ELR (cell line): ENCODE measurements around the gene RIN3.

Source experiments
- DNase-seq: peaks from one replicate; pipeline ENCODE4 v3.0.0-alpha.2; 2015; ENCODE audit warnings: low read depth

Gene RIN3

GRCh38 chr14:92600318-92601053 is 86.9 kb downstream of the RIN3 start:
- peak; percentile 94 for DNase-seq

DNA sequence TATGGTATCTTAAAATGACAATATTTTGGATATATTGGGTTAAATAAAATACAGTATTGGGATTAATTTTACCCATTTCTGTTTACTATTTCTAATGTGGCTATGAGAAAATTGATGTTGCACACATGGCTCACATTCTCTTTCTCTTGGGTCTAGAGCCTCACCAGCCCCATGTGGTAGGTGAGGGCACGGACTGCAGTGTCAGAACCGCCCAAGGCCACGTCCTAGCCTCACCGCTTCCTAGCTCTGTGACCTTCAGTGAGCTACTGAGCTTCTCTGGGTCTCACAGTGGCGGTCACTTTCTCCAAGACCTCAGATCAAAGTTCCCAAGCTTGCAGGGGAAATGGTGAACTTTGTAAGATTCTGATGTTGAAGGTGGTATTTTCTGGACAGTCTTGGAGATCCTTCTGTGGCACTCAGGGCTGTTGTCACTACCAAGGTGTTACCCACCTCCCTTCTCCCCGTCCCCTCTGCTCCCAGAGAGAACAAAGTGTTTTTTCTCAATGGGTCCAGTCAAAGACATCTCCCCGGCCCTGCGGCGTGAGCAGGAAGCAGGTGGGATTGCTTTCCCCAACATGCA is 87.6 kb downstream of the RIN3 start:
- DNase-seq: no peak

GRCh38 chr14:92601757-92602417 is 88.3 kb downstream of the RIN3 start:
- DNase-seq: no peak

DNA sequence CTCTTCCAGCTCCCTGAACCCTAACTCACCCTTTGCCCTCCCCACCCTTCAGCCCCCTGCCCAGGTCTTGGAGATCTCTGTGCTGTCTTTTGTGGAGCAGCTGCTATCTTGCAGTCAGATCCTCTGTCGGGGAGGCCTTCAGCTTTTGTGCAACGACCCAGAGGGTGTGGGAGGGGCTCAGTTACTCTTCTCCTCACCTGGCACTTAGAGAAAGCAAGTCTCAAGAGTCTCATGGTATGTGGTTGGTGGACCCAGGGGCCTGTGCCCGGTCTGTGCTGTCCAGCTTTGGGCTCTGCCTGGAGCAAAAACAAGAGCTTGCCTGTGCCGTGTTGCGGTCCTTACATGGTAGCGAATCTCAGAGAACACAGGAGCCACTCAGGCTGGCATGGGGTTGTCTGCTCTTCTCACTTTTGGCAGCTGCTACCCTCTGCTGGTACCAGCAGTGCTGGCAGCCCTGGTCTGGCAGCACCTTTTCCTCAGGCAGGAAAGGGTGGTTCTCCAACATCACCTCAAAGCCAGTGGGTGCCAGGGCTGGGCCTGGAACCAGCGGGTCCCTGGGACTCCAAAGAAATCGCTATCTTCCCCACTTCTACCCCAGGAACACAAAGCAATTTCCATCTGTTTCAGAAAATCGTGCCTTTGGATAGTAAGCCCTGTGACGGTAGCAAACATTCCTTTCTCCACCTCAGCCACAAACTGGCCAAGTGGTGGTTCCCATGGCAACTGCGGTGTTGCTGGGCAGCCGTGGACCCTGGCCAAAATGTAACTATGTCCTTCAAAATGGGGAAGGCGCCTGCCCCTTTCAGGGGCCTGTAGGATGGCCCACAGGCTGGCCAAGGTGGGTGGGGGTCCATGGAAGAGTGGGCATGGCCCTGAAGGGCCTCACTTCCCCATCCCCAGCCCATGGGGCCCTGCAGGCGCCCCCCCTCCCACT is 90.0 kb downstream of the RIN3 start:
- no peak for DNase-seq

- no peak for DNase-seq
Measured at GRCh38 chr14:92605274-92605940, 91.8 kb downstream of the RIN3 start.

- DNase-seq: no peak
Measured at GRCh38 chr14:92607251-92607650, 93.7 kb downstream of the RIN3 start.

GRCh38 chr14:92607702-92608429 is 94.3 kb downstream of the RIN3 start:
- peak; percentile 64 for DNase-seq

- no peak for DNase-seq
Measured at GRCh38 chr14:92609955-92610354, 96.4 kb downstream of the RIN3 start.

GRCh38 chr14:92610849-92611271 is 97.3 kb downstream of the RIN3 start:
- no peak for DNase-seq

DNA sequence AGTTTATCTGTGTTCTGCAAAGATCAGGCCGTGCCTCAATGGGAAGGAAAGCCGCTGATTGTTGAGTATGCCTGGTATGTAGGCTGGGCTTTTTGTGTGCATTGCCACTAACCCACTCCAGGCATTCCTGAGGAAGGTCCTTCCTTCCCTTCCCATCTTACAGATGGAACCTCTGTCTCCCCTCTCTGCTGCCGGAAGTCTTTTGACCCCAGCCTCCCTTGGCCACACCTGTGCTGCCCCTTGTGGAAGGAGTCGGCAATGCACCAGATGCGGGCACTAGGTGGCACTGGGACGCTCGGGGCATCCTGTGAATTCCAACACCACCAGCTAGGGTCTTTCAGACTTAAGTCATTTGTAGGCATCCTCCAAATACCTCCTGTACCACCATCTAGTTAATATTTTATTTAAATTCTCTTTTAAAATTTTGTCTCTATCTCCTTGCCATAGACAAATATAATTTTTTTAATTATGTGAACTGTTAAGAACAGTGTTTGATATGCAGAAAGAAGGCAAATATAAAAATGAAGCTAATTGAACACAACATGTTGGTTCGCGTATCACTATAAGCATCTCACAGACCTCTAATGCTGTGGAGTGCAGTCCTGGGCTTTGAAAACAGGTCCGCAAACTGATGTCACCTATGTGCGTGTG is 99.6 kb downstream of the RIN3 start:
- DNase-seq: peak; percentile 57

GRCh38 chr14:92613681-92614260 is 100.2 kb downstream of the RIN3 start:
- no peak for DNase-seq

GRCh38 chr14:92615451-92615850 is 101.9 kb downstream of the RIN3 start:
- no peak for DNase-seq

GRCh38 chr14:92616178-92616577 is 102.6 kb downstream of the RIN3 start:
- DNase-seq: no peak

DNA sequence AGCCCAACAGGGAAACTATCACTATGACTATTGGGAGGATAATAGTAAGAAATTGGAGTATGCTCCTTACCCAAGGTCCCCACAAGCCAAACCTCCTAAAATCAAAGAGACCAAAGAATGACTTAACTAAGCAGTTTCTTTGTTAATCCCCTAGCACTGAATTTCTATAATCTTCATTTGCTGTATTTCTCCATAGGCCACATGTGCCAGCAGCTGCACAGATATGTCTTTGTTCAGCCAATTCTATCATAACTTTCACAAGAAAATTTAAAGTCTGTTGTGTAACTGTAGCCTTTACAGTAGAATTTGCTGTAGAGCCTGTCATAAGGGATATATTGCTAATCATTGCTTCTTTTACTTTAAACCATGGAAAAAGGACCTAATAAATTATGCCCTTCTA is 104.0 kb downstream of the RIN3 start:
- no peak for DNase-seq

DNA sequence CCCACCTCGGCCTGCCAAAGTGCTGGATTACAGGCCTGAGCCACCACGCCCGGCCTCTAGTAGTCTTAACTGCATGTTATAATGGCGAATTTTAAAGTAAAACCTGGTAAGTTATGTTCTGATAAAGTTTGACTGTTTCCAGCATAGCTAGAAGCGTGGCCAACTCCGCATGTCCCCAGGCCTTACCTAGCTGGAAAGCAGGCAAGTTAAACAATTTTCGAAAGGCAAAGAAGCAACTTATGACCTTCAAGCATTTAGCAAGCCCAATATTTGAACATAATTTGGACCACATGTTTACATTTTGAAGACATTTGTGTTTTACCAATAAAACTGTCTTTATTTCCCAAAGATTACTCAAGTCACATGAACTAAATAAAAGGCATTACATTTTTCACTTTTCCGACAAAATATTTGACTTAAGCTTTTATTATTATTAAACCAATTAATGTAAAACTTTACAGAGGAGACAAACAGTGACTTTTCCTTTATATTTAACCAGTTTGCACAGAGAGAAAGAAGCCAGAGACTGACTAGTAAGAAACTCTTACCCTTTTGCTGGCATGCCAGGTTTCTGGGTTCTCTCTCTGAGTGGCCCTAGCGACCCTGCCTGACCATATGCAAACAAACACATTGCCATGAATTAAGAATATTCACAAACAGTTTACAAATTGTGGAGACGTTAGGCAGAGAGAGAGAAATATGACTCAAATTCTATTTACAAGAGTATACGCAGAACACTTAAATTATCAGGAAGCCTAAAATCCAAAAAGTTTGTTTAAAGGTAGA is 106.3 kb downstream of the RIN3 start:
- no peak for DNase-seq

GRCh38 chr14:92622311-92622710 is 108.7 kb downstream of the RIN3 start:
- DNase-seq: no peak

- DNase-seq: no peak
Measured at GRCh38 chr14:92624764-92625163, 111.2 kb downstream of the RIN3 start.

DNA sequence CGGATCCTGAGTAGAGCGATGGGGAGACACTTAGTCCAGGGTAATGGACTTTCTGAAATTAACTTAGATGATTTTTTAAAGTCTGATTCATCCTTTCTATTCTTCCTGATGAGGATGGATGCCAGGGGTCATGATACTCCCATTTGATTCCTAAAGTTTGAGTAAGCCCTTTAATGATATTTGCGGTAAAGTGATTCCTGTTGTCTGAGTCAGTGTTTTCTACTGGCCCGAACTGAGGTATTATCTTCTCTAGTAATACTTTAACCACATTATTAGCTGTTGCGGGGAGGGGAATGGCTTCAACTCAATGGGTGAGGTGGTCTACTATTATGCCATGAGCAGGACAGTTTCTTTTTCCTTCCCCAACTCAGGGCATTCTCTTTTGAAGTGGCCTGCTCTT is 111.6 kb downstream of the RIN3 start:
- DNase-seq: peak; percentile 98

- DNase-seq: no peak
Measured at GRCh38 chr14:92626041-92626440, 112.5 kb downstream of the RIN3 start.
